ENCODE data around the gene SOCS7.
A peak's percentile ranks its signal among the peaks of the same experiment; 100 is the strongest.

Gene SOCS7

DNA sequence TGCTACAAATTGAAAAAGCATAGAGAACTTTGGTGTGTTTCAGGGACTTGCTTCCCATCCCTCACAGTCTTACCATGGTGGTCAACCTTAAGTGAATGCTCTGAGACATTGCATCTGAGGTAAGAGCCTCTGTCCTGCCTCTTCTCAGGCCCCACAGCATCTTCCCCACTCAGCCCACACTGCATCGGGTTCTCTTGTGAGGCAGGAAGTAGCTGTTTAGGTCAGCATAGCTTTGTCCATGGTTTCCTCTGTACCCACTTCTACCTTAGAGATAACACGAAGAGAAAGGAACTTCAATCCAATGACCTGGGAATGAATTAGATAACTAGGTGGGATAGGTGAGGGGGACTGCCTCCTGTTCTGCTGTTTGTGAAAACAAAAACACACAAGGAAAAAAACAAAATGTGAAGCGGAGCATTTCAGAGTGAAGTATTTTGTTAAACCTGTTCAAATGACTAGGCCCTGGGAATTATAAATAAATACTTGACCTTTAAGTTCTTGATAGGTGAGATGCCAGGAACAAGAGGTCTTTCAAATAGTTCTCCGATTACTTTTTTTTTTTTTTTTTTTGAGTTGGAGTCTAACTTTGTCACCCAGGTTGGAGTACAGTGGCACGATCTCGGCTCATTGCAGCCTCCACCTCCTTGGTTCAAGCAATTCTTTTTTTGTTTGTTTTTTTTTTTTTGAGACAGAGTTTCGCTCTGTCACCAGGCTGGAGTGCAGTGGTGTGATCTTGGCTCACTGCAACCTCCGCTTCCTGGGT lies 17.7 kb downstream of the SOCS7 start:
- DNase-seq: no peak

DNA sequence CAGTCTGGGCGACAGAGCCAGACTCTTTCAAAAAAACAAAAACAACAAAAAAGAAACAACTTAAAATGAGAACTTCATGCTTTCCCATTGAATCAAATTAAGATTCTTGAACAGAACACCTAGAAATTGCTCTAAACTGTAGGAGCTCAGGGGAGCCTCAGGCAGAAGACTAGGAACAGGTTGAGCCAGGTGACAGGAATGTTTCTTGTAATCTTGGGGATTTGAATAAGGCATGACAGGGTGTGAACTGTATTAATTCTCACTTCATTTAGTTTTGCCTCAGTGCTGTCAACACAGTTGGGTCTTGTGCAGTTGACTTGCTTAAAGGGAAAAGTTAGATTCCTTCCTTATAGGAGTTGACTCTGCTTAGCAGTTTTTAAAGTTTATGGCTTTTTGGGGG lies 27.8 kb downstream of the SOCS7 start:
- DNase-seq: no peak

DNA sequence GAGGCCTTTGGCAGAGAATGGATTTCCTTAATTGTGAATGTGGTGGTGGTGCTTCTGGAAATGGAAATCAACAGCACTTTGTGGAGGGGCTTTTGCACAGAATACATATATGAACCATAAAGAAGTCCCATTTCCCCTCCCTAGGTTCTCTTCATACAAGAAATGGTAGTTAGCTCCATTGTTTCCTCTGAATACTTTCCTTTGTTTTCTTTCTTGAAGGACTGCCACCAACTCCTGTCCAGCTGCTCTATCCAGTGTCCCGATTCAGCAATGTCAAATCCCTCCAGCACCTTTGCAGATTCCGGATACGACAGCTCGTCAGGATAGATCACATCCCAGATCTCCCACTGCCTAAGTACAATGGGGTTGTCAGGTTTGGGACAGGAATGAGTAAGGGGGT lies 43.4 kb downstream of the SOCS7 start:
- no peak for DNase-seq

DNA sequence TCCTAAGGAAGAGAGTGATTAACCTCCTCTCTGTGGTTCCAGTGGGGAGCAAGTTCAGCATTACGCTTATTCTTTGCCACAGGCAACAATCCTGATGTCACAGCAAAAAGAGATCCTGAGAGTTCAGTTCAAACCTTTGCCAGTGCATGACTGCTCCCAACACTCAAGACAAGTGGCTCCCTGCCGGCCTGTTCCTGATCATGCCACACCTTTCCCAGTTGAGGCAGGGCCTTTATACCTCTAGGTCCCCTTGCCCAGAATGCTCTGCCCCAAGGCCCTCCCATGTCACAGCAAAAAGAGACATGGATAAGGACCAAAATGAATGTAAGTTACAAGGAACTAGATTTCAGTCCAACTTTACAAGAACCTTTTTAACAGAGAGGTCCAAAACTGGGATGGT lies 45.6 kb downstream of the SOCS7 start:
- no peak for DNase-seq

DNA sequence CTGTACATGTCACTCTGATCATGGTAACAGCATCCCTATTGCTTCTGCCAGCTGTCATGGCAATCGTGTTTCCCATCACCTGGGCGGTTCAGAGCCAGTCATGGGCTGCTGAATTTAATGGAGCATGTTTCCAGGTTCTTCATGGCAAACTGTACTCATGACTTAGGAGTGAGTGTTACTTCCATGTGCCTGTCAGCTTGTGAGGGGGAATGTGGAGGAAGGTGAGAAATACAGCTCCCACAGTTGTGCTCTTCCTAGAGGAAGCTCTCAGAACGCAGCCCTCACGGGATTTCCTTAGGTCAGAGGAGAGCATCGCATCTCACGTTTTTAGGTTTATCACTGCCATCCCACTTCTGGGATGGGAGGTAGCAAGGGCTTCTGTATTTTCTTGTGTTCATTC lies 48.6 kb downstream of the SOCS7 start:
- no peak for DNase-seq

DNA sequence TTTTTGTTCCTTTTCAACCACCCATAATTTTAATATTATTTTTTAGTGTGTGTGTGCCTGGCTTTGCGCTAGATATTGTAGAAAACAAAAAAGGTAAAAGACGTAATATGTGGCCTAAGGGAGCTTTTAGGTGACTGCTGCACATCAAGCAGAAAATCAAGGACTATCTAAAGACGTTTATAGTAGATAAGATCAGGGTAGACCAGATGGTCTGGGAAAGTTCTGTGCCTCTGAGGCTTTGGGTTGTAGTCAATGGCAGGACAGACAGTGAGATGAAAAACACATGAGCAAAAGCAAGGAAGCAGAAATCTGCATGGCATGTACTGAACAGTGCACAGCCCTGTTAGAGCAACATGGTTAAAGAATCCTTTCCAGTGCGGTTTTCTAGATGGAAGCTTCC lies 49.8 kb downstream of the SOCS7 start:
- DNase-seq: no peak

DNA sequence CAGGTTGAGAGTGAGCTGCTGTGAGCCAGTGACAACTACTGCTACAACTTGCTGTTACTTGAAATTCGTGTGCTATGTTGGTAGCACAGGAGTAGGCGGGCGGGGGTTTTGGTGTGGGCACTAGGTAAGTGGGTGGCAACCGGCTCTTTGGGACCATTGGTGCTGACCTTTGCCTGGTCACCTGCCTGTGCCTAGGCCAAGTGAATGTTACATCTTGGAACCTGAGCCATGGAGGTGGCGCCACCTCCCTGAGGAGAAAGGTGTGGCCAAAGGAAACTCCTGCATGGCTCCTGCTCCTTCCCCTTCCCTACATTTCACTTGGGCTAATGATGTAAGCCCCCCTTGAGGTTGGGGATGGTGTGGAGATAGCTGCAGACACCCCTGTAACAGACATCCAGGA lies 51.3 kb downstream of the SOCS7 start:
- no peak for DNase-seq

DNA sequence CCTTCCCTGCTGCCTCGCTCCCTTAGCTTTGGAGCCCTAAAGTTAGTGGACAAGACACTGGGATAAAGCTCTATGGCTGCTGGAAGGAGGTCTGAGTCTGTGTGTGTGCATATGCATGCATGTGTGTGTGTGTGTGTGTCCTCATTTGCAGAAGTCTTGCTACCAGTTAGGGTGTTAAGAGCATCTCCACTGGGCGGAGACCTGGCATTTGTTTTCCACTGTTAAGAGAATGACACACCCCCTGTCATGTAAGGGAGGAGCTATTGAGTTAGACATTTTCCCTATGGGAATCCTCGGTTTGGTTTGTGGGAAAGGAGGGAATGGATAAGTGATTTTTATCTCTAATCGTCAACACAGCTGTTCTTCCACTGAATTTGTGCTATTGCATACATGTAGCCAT lies 51.8 kb downstream of the SOCS7 start:
- peak; percentile 58 for DNase-seq

DNA sequence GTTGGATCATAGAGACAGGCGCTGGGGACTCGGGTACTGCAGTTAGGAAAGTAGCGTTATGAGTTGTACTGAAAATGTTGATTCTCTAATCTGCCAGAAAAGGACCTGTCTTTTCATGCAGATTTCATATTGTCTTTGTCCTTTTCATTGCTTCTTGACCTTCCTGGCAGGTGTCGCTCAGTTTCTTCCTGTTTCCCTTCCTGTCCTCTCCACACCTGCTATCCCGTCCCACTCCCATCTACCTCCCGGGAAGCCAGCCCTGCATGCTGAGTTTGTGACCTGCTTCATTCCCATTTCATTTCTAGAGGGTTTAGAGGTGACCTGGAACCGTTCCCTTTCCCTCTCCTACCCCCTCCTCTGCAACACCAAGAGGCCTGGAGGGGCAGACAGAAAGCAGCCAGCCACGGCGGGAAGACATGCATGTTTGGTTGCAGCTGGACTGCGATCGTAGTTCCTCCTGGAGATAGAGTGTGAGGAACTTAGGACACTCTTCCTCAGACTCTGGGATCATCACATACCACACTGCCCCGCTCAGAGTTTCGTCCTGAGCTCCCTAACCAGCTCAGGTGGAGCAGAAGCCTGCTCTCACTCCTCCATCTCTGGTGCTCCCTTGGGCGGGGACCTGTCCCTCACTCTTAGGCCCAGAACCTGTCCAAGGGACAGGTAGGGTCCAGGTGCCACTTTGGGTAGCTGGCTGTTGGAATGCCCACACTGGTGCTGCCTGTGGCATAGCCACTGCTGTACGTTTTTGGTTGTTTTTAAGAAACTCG lies 52.7 kb downstream of the SOCS7 start:
- DNase-seq: no peak

DNA sequence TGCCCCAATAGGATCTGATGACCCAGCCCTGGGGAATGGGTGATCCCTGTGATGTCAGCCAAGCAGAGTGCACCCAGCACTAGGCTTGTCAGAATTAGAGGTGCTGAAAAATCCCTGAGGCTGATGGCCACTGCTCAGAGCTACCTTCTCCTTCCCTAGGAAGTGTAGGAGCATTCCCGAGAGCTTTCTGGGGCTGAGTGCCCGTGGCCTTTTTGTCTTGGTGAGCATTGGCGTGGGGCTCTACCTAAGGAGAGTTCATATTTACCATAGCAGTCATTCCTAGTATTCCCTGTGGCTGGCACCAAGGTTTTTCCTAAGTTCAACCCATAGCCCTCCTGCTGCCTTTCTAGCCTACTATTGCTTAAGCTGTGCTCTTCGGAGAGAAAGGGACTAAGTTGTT lies 54.0 kb downstream of the SOCS7 start:
- no peak for DNase-seq

DNA sequence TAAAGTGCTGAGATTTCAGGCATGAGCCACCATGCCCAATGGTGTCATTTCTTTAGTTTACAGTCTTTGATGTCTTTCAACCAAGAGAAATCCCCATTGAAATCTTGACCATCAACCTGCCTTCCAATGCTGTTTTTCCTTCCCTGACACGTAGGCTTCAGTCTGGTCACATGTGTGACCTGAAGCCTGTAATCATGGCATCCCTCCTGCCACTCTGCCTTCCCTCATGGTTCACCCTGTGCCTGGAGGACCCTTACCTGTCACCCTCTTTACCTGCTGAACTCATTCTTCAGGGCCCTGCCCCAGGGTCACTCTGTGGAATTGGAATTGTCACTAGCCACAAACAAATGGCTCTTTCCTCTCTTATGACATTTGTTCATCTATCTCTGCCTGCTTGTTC lies 58.6 kb downstream of the SOCS7 start:
- DNase-seq: no peak

DNA sequence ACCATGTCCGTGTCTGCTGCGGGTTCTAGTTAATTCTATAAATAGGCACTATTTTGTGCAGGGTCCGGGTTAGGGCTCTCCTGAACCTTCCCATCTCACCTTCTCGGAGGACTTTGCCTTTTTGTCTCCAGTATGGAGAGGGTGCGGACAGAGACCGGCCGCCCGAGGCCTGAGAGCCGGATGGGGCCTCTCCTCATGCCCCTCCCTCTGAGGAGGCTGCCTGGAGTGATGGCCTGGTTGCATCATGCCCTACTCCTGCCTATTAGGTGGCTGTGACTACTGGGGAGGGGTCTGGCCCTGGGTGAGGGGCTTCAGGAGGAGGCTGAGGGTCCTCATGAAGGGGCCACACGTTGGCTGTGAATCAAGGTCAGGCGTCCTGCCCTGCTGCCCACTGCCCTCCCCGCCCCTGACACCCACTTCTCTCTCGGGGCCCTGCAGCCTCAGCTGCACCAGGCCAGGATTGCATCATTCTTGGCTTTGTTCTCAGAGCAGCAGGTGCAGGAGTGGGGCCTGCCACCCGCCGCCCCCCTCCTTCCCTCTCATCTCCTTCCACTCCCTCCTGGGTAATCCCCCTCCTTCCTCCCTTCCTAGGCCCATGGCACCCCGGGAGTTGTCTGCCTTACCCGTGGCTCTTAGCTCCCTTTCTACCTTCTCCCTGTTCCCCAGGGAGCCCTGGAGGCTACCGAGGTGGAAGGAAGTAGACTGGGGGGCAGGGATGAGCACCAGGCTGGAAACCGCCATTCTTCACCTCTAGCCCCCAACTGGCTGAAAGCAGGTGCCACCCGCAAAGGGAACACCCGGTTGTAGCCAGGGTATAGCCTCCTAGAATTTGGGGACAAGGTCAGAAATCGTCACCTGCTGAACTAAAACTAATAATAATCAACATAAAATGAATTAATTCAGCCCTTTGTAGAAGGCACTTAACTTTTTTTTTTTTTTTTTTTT lies 63.9 kb downstream of the SOCS7 start:
- DNase-seq: peak; percentile 74

DNA sequence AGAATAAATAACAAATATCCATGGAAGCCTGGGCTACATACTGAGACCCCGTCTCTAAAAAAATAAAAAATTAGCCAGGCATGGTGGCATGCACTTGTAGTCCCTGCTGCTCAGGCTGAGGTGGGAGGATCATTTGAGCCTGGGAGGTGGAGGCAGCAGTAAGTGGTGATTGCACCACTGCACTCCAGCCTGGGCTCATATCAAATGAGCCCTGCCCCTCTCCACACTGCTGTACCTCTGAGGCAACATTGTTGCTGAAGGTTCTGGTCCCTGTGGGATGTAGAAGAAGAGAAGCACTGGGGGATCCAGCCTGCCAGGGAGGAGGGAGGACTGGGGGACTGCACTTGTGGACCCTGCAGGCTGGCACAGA lies 65.2 kb downstream of the SOCS7 start:
- DNase-seq: peak; percentile 43

DNA sequence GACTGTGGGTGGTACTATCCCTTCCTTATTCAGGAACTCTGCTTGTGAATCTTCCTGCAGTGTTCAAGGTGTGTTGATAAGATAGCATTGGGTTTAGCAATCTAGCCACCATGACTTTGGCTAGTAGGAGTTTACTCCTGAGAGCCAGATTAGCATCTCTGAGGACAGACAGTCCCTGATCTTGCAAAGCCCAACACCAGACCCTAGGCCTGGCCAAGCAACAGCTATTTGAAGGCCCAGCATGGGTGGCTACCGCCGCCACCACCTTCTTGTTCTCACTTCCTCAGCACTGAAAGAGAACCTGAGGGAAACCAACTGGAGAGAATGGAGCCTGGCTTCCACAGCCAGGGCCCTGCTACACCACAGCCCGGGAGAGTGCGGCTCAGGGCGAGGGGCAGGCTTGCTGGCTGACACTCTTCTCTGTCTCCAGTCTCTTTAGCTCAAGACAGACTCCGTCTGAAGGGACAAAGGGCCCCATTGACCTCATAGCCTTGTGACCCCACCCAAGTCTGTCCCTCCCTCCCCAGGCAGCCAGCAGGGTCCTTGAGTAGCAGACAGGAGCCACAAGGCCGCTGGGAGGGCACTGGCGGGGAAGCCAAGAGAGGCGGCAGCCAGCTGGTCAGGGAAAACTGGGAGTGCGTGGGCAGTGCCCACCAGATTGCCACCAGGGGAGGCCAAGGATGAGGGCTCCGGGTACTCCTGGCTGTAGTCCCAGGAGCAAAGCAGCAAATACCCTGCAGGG lies 65.7 kb downstream of the SOCS7 start:
- peak; percentile 67 for DNase-seq

DNA sequence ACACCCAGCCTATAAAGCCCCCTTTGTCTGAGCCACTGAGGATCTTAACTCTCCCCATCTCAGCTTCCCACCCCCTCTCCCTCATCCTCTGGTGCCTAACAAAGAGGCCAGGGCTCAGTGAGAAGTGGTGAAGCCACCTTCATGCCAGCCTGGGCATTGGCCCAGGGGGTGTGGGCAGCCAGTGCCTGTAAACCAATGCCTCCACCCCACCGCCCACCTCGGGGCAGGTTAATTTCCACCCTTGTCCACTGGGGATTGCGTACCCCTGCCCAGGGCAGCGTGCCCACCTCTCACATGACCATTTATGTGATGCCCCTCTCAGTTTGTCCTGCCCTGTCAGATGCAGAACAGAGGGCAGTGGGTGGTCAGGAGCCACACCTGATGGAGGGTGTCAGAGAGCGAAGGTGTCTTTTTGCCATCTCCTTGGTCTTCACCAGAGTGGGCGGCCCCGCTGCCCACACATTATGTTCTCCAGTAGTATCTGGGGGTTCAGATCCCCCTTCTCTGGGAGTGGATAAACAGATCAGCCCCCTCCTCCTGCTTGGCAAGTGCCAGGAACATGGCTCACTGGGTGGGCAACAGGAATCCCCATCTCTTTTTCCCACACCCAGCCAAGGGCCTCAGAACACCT lies 66.5 kb downstream of the SOCS7 start:
- no peak for DNase-seq

DNA sequence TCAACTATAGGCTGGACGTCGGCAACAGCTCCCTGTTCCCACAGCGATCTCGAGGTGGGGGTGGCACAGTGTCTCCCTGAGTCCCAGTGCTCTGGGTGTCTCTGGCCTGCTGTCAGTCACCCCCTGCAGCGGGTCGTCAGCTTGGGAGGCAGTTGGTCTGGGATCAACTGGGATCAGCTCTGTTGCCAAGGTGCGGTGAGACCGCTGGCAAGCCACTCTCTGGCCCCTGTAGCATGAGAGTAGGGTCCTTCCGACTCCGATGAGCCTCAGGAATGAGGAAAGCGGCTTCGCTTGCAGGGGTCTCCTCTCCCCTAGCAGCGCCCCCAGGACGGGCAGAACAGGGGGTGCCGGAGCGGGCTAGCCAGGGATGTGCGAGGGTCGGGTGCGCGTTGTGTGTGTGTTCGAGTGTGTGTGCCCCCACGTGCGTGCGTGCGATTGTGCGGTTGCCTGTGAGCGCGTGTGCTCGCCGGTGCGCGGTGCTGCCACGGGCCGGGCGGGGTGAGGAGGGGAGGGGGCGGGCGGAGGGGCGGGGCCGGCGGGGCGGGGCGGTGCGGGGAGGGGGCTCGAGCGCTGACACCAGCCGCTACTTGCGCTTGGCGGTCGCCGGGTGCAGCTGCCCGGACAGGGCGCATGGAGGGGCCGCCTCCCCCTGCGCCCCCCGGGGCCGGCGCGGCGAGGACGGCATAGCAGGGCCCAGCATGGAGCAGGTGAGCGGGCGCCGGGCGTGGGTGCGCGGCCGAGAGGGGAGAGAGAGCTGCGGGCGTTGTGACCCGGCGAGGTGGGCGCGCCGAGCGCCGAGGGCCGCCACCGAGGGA lies 67.3 kb downstream of the SOCS7 start:
- DNase-seq: no peak

DNA sequence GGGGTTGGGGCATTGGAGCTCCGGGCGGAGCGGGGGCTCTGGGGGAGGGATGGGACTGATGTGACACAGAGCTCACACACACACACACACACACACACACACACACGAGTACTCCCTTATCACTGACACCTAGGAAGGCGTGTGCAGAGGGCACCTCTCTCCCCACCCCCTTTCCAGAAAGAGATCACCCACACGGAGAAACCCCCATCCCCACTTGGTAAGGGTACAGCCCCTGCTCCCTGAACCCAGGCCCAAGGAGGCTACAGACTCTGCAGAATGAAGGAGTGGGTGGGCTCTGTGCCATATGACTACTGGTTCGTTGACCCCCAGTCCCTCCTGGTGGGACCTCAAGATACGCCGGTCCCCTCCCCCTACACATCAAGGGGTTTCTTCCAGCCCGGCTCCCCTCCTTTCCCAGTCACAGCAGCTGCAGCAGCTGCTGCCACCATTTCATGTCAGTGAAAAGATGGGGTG lies 67.9 kb downstream of the SOCS7 start:
- DNase-seq: no peak

DNA sequence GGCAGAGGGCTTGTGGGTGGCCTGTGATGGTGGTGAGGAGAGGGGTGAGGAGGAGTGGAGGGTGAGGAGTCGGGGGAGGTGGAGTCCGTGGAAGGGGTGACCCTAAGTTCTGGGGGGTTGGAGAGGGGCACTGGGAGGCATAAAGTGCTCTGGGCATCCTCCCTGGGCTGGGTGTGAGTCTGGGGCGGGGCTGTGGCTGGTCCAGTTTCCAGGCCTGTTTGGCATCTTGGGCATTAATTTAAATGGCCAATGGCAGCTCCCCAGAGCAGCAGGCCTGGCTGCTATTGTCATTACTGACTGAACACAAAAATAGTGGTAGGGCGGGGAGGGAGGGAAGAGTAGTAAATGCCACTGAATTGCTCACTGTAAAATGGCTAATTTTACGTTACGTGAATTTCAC lies 68.9 kb downstream of the SOCS7 start:
- DNase-seq: no peak

DNA sequence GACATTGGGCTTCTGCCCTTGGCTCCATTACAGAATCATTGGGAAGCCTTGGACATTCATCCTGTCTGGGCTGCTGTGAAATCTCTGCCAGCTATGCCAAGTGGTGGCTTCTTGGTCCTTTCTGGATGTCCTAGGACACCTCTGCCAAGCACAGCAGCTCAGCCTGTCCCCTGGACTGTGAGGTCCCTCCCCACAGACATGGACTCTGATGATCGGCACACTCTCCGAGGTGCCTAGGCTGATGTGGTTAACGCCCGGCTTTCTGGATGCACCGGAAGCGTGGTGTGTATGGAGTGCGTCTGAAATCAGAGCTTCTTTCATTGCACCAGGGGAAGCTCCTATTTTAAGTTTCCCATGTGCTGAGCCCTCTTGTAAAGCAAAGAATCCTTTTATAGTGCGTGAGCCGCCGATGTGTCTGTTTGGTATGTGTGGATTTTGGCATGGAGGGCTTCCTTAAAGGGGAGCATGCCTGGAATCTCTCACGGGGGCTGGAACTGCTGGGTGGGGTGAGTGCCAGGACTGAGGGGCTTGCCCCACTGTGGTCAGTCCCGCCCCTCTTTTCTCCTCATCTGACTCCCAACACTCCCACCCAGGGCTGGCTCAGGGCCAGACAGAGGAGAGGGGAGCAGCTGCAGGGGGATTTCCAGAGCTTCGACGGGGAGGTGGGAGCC lies 69.7 kb downstream of the SOCS7 start:
- DNase-seq: no peak
